C1 segment of cervical spinal cord (tissue), 14 donors: ENCODE results near the gene FAM187B.

Experiments
- DNase-seq, 14 donors: peaks; one replicate each; lab custom pipeline; 2025; lab: John Stamatoyannopoulos, UW

FAM187B gene

GRCh38 chr19:35228177-35228930, at the start of gene FAM187B:
FAM187B (minus strand) TSS chr19:35228739; CDS start chr19:35228680, 59 bp downstream.
- DNase-seq: no peak

- no peak for DNase-seq
These were observed 48.3 kb upstream of the FAM187B start for GRCh38 chr19:35276706-35277281.

- no peak for DNase-seq
These were observed 45.8 kb upstream of the FAM187B start for GRCh38 chr19:35274323-35274722.

GRCh38 chr19:35273686-35274259, 45.2 kb upstream of the FAM187B start:
- DNase-seq: no peak

- no peak for DNase-seq
These were observed 44.6 kb upstream of the FAM187B start for GRCh38 chr19:35272954-35273649.

DNA sequence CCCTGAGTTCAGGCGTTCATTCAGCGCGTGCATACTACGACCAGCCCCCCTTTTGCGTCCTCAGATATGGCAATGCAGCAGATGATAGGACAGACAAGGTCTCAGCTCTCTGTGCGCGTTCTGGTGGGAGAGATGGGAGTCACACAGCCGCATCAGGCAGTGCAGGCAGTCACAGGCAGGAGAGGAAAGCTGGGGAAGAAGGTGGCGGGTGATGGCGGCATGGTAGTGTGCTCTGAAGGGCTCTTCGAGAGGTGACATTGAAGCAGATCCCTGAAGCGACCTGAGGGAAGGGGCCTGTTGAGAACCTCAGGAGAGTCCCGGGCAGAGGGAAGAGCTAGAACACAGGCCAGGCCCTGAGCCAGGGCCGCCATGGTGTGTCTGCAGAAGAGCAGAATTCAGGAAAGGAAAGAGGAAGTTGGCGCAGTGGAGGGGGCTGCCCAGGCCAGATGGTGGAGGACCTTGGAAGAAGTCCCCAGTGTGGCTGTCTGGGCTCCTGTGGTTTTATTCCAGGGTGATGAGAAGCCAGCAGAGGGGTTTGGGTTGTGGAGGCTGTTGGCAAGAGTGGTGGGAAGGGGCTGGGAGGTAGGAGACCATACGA, 43.7 kb upstream of the FAM187B start:
- DNase-seq: peak in 6 of 14 donors; percentile 12 to 46 (median 30)

- DNase-seq: no peak
These were observed 43.0 kb upstream of the FAM187B start for GRCh38 chr19:35271546-35271945.

DNA sequence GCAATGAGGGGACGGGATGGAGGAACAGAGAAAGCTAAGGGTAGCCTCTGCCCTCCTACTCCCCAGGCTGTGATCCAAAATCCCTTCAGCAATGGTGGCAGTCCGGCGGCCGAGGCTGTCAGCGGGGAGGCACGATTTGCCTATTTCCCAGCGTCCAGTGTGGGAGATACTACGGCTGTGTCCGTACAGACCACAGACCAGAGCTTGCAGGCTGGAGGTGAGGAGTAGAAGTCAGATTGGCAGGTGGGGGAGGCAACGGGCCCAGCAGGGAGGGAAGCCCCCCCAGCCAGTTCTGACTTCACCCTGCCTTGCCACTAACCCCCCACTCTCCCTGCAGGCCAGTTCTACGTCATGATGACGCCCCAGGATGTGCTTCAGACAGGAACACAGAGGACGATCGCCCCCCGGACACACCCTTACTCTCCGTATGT, 41.9 kb upstream of the FAM187B start:
- no peak for DNase-seq

DNA sequence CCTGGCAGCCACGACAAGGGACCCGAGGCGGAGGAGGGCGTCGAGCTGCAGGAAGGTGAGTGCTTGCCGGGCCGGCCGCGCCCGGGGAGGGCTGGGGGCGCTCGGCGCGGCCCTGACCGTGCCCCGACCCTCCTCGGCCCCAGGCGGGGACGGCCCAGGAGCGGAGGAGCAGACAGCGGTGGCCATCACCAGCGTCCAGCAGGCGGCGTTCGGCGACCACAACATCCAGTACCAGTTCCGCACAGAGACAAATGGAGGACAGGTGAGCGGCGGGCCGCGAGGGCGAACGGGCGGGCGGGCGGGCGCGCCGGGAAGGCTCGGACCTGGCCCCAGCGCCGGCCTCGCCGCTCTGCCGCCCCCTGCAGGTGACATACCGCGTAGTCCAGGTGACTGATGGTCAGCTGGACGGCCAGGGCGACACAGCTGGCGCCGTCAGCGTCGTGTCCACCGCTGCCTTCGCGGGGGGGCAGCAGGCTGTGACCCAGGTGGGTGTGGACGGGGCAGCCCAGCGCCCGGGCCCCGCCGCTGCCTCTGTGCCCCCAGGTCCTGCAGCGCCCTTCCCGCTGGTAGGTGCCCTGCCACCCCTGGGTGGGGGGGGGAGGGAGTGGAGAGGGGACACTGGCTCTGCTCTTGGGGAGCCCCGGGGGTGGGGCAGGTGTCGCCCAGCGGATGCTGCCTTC, 41.0 kb upstream of the FAM187B start:
- DNase-seq: peak in 12 of 14 donors; percentile 50 to 87 (median 76)

- peak in 12 of 14 donors; percentile 28 to 75 (median 56) for DNase-seq
These were observed 40.2 kb upstream of the FAM187B start, which contains the start of gene USF2 for GRCh38 chr19:35268536-35269437. USF2 (plus strand) TSS chr19:35268962; CDS start chr19:35269102, 140 bp downstream.

GRCh38 chr19:35267818-35268535, 39.4 kb upstream of the FAM187B start:
- DNase-seq: peak in 11 of 14 donors; percentile 36 to 86 (median 69)

DNA sequence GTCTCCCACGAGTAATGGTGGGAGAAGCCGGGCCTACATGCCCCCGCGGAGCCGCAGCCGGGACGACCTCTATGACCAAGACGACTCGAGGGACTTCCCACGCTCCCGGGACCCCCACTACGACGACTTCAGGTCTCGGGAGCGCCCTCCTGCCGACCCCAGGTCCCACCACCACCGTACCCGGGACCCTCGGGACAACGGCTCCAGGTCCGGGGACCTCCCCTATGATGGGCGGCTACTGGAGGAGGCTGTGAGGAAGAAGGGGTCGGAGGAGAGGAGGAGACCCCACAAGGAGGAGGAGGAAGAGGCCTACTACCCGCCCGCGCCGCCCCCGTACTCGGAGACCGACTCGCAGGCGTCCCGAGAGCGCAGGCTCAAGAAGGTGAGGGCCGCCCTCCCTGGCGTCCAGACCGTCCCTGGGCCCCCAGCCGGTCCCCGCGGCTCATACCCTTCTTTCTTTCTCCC, 38.8 kb upstream of the FAM187B start:
- DNase-seq: peak in 12 of 14 donors; percentile 30 to 73 (median 58)

DNA sequence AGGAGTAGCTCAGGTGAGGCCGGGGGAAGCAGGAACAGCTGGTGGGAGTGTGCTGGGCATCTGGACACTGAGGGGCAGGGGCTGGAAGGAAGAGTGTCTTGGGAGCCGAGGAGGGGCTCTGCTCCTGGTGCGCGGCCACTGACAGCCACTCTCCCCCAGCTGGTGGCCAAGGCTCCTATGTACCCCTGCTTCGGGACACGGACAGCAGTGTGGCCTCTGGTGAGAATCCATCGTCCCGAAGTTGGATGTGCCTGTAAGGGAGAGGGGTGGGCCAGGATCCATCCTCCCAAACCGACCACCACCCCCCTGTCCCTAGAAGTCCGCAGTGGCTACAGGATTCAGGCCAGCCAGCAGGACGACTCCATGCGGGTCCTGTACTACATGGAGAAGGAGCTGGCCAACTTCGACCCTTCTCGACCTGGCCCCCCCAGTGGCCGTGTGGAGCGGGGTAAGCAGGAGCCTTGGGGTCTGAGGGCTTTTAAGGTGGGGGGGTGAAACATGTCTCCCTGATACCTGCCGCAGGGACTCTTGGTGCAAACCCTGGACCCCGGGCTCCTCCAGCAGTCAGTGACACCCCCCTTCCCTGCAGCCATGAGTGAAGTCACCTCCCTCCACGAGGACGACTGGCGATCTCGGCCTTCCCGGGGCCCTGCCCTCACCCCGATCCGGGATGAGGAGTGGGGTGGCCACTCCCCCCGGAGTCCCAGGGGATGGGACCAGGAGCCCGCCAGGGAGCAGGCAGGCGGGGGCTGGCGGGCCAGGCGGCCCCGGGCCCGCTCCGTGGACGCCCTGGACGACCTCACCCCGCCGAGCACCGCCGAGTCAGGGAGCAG, 38.2 kb upstream of the FAM187B start:
- no peak for DNase-seq

GRCh38 chr19:35265900-35266519, 37.5 kb upstream of the FAM187B start:
- DNase-seq: no peak

DNA sequence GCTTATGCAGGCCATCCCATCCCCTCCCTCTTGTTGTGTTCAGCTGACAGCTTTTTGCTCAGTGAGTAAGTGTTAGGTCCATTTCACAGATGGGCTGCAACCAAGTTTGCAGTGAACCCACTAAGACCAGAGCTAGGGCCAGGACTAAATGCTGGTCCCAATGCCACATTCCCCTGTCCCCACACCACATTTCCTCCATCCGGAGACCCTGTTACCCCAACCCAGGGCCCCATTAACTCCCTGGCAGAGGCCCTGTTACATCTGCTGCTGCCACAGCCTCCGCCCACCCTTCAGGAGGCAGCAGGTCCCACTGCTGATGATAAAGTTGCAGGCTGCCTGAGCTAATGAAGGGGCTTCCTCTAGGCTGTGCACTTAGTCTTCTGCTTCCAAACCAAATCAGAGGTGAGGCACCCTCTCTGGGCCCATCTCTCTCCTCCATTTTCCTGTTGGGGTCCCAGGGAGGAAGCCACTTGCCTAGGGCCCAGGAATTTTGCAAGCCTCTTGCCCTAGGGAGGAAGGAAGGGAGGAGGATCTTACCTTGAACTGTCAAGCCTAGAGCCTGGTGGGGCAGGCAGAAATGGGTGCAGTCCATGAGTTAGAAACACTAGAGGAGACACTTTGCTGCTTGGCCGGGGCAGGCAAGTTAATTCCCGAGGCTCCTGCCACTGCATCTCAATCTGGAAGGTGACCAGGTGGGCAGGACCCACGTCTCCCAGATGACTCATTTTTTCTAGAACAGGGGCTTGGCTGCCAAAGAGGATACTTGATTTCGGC, 36.8 kb upstream of the FAM187B start:
- DNase-seq: no peak

GRCh38 chr19:35264268-35265125, 36.0 kb upstream of the FAM187B start:
- no peak for DNase-seq
